H9 (cell line): ENCODE results near the gene ITPK1. TPM values are rescaled to one million over a fixed set of nuclear protein-coding genes. Genes with fewer than 3 reads are reported as not detected.

Experiments used
- DNase-seq: peaks from one replicate; pipeline ENCODE4 v3.0.0-alpha.2; 2017
- H2AFZ ChIP-seq: one replicate; pipeline ENCODE4 v1.6.1; 2013; ENCODE audit warnings: mild to moderate bottlenecking, low read length, control low read depth, moderate library complexity
- H2AK5ac ChIP-seq: 2 replicates; pipeline ENCODE4 v1.6.1; 2013; ENCODE audit warnings: low read length, control low read depth, mixed read lengths; ENCODE audit not compliant: insufficient read length
- H2BK120ac ChIP-seq: one replicate; pipeline ENCODE4 v1.6.1; 2013; ENCODE audit warnings: low read depth, mild to moderate bottlenecking, low read length, control low read depth, inconsistent platforms; ENCODE audit not compliant: poor library complexity, severe bottlenecking
- H2BK12ac ChIP-seq: 2 replicates; pipeline ENCODE4 v1.6.1; 2013; ENCODE audit warnings: low read length, control low read depth, mixed read lengths, low read depth; ENCODE audit not compliant: insufficient read length
- H2BK15ac ChIP-seq: 2 replicates; pipeline ENCODE4 v1.6.1; 2013; ENCODE audit warnings: low read depth, low read length, control low read depth
- H2BK20ac ChIP-seq: one replicate; pipeline ENCODE4 v1.6.1; 2013; ENCODE audit warnings: low read depth, mild to moderate bottlenecking, low read length, control low read depth, inconsistent platforms; ENCODE audit not compliant: poor library complexity, severe bottlenecking
- H2BK5ac ChIP-seq: 2 replicates; pipeline ENCODE4 v1.6.1; 2013; ENCODE audit warnings: low read length, control low read depth, mixed read lengths; ENCODE audit not compliant: insufficient read length
- H3K14ac ChIP-seq: 2 replicates; pipeline ENCODE4 v1.6.1; 2013; ENCODE audit warnings: low read length, control low read depth; ENCODE audit not compliant: insufficient read depth
- H3K18ac ChIP-seq: 2 replicates; pipeline ENCODE4 v1.6.1; 2013; ENCODE audit warnings: low read depth, mild to moderate bottlenecking, mixed read lengths, low read length, control low read depth; ENCODE audit not compliant: insufficient read length
- H3K23ac ChIP-seq: 2 replicates; pipeline ENCODE4 v1.6.1; 2013; ENCODE audit warnings: low read length, control low read depth, mixed read lengths, low read depth; ENCODE audit not compliant: insufficient read length
- H3K23me2 ChIP-seq: 2 replicates; pipeline ENCODE4 v1.6.1; 2013; ENCODE audit warnings: low read depth, mild to moderate bottlenecking, mixed read lengths, low read length, control low read depth; ENCODE audit not compliant: insufficient read length, poor library complexity, severe bottlenecking
- H3K27ac ChIP-seq: 2 replicates; pipeline ENCODE4 v1.5.1; 2013; ENCODE audit warnings: low read length, control low read depth, mixed read lengths, low read depth; ENCODE audit not compliant: insufficient read length
- H3K27me3 ChIP-seq: 2 replicates; pipeline ENCODE4 v1.6.1; 2013; ENCODE audit warnings: low read length, control low read depth, inconsistent platforms; ENCODE audit not compliant: insufficient read depth
- H3K4ac ChIP-seq: 2 replicates; pipeline ENCODE4 v1.6.1; 2013; ENCODE audit warnings: low read depth, mild to moderate bottlenecking, control low read depth, inconsistent platforms, low read length, moderate library complexity
- H3K4me1 ChIP-seq: 2 replicates; pipeline ENCODE4 v1.6.1; 2013; ENCODE audit warnings: low read length, control low read depth, inconsistent platforms; ENCODE audit not compliant: insufficient read depth
- H3K4me2 ChIP-seq: 2 replicates; pipeline ENCODE4 v1.6.1; 2013; ENCODE audit warnings: low read length, control low read depth, mixed read lengths; ENCODE audit not compliant: insufficient read length, insufficient read depth
- H3K56ac ChIP-seq: 2 replicates; pipeline ENCODE4 v1.6.1; 2013; ENCODE audit warnings: low read depth, mild to moderate bottlenecking, mixed read lengths, low read length, control low read depth; ENCODE audit not compliant: insufficient read length
- H3K79me1 ChIP-seq: 2 replicates; pipeline ENCODE4 v1.6.1; 2013; ENCODE audit warnings: low read depth, mild to moderate bottlenecking, moderate library complexity, low read length, control low read depth, inconsistent platforms; ENCODE audit not compliant: insufficient read depth, poor library complexity, severe bottlenecking
- H3K79me2 ChIP-seq: 2 replicates; pipeline ENCODE4 v1.6.1; 2013; ENCODE audit warnings: low read length, control low read depth, inconsistent platforms; ENCODE audit not compliant: insufficient read depth
- H3K9ac ChIP-seq: 2 replicates; pipeline ENCODE4 v1.6.1; 2013; ENCODE audit warnings: low read length, control low read depth, mixed read lengths; ENCODE audit not compliant: insufficient read length; ENCODE audit errors: extremely low read depth
- H3K9me3 ChIP-seq: one replicate; pipeline ENCODE4 v1.6.1; 2013; ENCODE audit warnings: low read depth, low read length, inconsistent platforms; ENCODE audit not compliant: control insufficient read depth
- H3T11ph ChIP-seq: one replicate; pipeline ENCODE4 v1.6.1; 2013; ENCODE audit warnings: mild to moderate bottlenecking, low read length, control low read depth, inconsistent platforms
- H4K20me1 ChIP-seq: one replicate; pipeline ENCODE4 v1.6.1; 2013; ENCODE audit not compliant: control insufficient read depth, insufficient read length, insufficient read depth
- H4K5ac ChIP-seq: 2 replicates; pipeline ENCODE4 v1.6.1; 2013; ENCODE audit warnings: low read depth, mild to moderate bottlenecking, mixed read lengths, low read length, control low read depth; ENCODE audit not compliant: insufficient read length
- H4K8ac ChIP-seq: replicated peaks from 2 replicates; pipeline ENCODE4 v1.6.1; 2013; ENCODE audit warnings: low read length, control low read depth, mixed read lengths, low read depth; ENCODE audit not compliant: insufficient read length
- H4K91ac ChIP-seq: 2 replicates; pipeline ENCODE4 v1.6.1; 2013; ENCODE audit warnings: low read depth, mild to moderate bottlenecking, moderate library complexity, mixed read lengths, low read length, control low read depth; ENCODE audit not compliant: insufficient read length
- H3K27ac Mint-ChIP-seq, 3 experiments: 2 replicates in 2 of 3; 3 replicates in 1 of 3; pipeline ENCODE4 v1.8.0; 2020 to 2021; ENCODE audit warnings: mixed read lengths in 3 of 3, mild to moderate bottlenecking in 1 of 3, moderate library complexity in 1 of 3
- H3K27me3 Mint-ChIP-seq: 2 replicates; pipeline ENCODE4 v1.8.0; 2021; ENCODE audit warnings: low read depth, mild to moderate bottlenecking, moderate library complexity, mixed read lengths
- H3K36me3 Mint-ChIP-seq, 3 experiments: 2 replicates in 2 of 3; 3 replicates in 1 of 3; pipeline ENCODE4 v1.8.0; 2020 to 2021; ENCODE audit warnings: low read depth in 3 of 3, mixed read lengths in 3 of 3; ENCODE audit not compliant: insufficient read depth in 1 of 3
- H3K4me1 Mint-ChIP-seq, 2 experiments: 2 replicates each; pipeline ENCODE4 v1.8.0; 2020; ENCODE audit warnings: mixed read lengths in 2 of 2
- H3K4me3 Mint-ChIP-seq, 2 experiments: 2 replicates in 1 of 2; 3 replicates in 1 of 2; pipeline ENCODE4 v1.8.0; 2020 to 2021; ENCODE audit warnings: mild to moderate bottlenecking in 2 of 2, mixed read lengths in 2 of 2, moderate library complexity in 1 of 2
- H3K9me3 Mint-ChIP-seq, 2 experiments: 2 replicates in 1 of 2; 3 replicates in 1 of 2; pipeline ENCODE4 v1.8.0; 2020; ENCODE audit warnings: mild to moderate bottlenecking in 2 of 2, mixed read lengths in 2 of 2, moderate library complexity in 1 of 2
- CTCF ChIP-seq: fragments of 200-600 bp; sonication (generic); conservative IDR thresholded peaks from 3 replicates; pipeline ENCODE4 v1.8.0; 2021; ENCODE audit warnings: antibody characterized with exemption, mild to moderate bottlenecking
- WGBS: extraction: QIAGEN DNeasy Blood & Tissue Kit; methylation state at CpG from one replicate; pipeline ENCODE4 v1.1.7; 2013; ENCODE audit warnings: missing lambda C conversion rate, low lambda C conversion rate, mixed read lengths; ENCODE audit not compliant: insufficient read length; ENCODE audit errors: extremely low coverage; 5-methylcytosine and 5-hydroxymethylcytosine counted together
- total RNA-seq: library from RNA; stranded (reverse); gene quantifications from 2 replicates; pipeline ENCODE4 v1.2.1, GENCODE V29; 2021

The ITPK1 gene
- total RNA-seq, 1 experiment from 2014 or later: 92.7 TPM

- no peaks in the 10 kb centered on the region for H4K20me1 ChIP-seq
- no peak overlapping the region for H3K27ac ChIP-seq
- no peak overlapping the region for H2AK5ac ChIP-seq
- H4K5ac ChIP-seq: no peak overlapping the region
- peaks cover 3% of the 10 kb centered on the region; the same call in 1 of the 2 replicates for H3K27me3 Mint-ChIP-seq
- H3K79me1 ChIP-seq: peaks cover 2% of the 10 kb centered on the region
- no peak overlapping the region for H3K23ac ChIP-seq
- peaks cover 0 to 11% (median 2%) of the 10 kb centered on the region in 3 experiments; a peak in 4 of 7 replicates for H3K36me3 Mint-ChIP-seq
- peak overlapping the region; percentile 82 to 90 (median 84); a peak in 5 of 7 replicates for H3K27ac Mint-ChIP-seq
- H3K23me2 ChIP-seq: no peaks in the 10 kb centered on the region
- peaks cover 2% of the 10 kb centered on the region; the same call in 1 of the 2 replicates for H3K79me2 ChIP-seq
- H2BK15ac ChIP-seq: no peak overlapping the region
- WGBS: no CpG with 5 or more reads among the region's 8 CpGs
- H2BK120ac ChIP-seq: no peak overlapping the region
- no peaks in the 10 kb centered on the region for H3K9me3 ChIP-seq
- H2BK5ac ChIP-seq: no peak overlapping the region
- no peak overlapping the region for H2BK12ac ChIP-seq
- no peak overlapping the region for H3K56ac ChIP-seq
- no peak overlapping the region for H4K8ac ChIP-seq
- H3K14ac ChIP-seq: no peak overlapping the region; the same call in 1 of the 2 replicates
- H3K4me3 Mint-ChIP-seq: no peak overlapping the region
- no peak for TF ChIP-seq CTCF
- H3K4me1 Mint-ChIP-seq: peaks cover 18 to 30% of the 10 kb centered on the region in 2 experiments; a peak in 3 of 4 replicates
- no peak overlapping the region for H3K4ac ChIP-seq
- H3K9ac ChIP-seq: no peak overlapping the region
- H3K9me3 Mint-ChIP-seq: no peaks in the 10 kb centered on the region
- H3T11ph ChIP-seq: no peak overlapping the region
- no peak overlapping the region for H2BK20ac ChIP-seq
- H3K18ac ChIP-seq: no peak overlapping the region
- H3K4me1 ChIP-seq: no peaks in the 10 kb centered on the region
- DNase-seq: no peak
- H3K4me2 ChIP-seq: no peak overlapping the region
- no peaks in the 10 kb centered on the region for H3K27me3 ChIP-seq
- H4K91ac ChIP-seq: no peak overlapping the region
- H2AFZ ChIP-seq: no peak overlapping the region
Observed at GRCh38 chr14:93068711-93069110, 47.0 kb downstream of the ITPK1 start.
